Subcutaneous adipose tissue (tissue), 4 donors: ENCODE results near the gene HADHA. TPM values are rescaled to one million over a fixed set of nuclear protein-coding genes. Genes with fewer than 3 reads are reported as not detected.

Experiments used
- CTCF ChIP-seq: fragments of 450-650 bp; IDR thresholded peaks from one replicate; pipeline ENCODE4 v1.5.1; 2016; ENCODE audit warnings: low read depth, mild to moderate bottlenecking, control low read depth, antibody characterized with exemption, moderate library complexity
- total RNA-seq, 4 donors: library from RNA; depleted of rRNA; stranded (reverse); fragments of >200 nt; gene quantifications; one replicate each; pipeline ENCODE4 v1.1.0, GENCODE V29; 2016

The HADHA gene
- total RNA-seq, 4 donors from 2014 or later = 162 to 196 (median 189) TPM

DNA sequence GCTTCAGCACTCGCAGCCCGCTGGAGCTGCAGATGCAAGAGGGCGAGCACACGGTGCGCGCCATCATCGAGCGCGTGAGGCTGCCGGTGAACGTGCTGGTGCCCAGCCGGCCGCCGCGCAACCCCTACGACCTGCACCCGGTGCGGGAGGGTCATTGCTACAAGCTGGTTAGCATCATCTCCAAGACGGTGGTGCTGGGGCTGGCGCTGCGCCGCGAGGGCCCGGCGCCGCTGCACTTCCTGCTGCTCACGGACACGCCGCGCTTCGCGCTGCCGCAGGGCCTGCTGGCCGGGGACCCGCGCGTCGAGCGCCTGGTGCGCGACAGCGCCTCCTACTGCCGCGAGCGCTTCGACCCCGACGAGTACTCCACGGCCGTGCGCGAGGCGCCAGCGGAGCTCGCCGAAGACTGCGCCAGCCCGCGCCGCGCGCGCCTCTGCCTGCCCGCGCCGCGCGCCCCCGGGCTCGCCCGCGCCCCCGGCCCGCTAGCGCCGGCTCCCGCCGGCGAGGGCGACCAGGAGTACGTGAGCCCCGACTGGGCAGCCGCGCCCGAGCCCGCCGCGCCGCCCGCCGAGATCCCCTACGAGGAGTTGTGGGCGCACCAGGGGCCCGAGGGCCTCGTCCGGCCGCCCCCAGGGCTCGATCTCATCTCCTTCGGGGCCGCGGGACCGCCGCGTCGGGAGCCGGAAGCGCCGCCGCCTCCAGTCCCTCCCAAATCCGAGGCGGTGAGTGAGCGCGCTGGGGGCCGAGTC lies 59.7 kb downstream of the HADHA start:
- no peak for TF ChIP-seq CTCF

DNA sequence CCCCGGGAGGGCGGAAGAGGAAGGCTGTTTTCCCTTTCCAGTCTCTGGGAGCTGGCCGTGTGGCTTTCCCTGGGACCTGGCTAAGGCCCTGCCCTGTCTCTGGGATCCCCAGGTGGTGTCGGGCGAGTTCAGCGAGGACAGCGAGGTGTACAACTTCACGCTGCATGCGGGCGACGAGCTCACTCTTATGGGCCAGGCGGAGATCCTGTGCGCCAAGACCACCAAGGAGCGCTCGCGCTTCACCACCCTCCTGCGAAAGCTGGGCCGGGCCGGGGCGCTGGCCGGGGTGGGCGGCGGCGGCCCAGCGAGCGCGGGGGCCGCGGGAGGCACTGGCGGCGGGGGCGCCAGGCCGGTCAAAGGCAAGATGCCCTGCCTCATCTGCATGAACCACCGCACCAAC lies 60.3 kb downstream of the HADHA start:
- TF ChIP-seq CTCF = no peak

- TF ChIP-seq CTCF = no peak
Observed at GRCh38 chr2:26182887-26183630, 61.4 kb downstream of the HADHA start.

- TF ChIP-seq CTCF = no peak
Observed at GRCh38 chr2:26182441-26182840, 62.0 kb downstream of the HADHA start.

DNA sequence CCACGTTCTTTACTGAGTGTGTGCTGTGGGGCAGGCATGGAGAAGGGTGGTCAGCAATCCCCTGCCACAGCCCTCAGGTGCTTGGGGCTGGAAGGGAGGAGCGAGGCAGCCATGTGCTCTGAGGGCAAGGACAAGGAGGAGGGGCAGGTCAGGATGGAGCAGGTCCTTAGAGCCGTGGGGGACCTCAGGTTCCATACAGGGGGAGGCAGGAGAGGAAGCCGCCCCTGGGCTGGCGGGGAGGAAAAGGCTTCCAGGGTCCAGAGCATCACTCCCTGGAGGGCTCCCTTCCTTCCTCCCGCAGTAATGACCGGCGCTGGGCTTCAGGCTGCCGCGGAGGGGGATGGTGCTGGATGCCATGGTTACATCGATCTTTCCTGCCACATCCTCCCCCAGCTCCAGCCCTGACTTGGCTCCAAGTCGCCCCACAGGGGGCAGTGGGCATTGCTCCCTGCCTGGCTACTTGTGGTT lies 65.0 kb downstream of the HADHA start:
- no peak for TF ChIP-seq CTCF

DNA sequence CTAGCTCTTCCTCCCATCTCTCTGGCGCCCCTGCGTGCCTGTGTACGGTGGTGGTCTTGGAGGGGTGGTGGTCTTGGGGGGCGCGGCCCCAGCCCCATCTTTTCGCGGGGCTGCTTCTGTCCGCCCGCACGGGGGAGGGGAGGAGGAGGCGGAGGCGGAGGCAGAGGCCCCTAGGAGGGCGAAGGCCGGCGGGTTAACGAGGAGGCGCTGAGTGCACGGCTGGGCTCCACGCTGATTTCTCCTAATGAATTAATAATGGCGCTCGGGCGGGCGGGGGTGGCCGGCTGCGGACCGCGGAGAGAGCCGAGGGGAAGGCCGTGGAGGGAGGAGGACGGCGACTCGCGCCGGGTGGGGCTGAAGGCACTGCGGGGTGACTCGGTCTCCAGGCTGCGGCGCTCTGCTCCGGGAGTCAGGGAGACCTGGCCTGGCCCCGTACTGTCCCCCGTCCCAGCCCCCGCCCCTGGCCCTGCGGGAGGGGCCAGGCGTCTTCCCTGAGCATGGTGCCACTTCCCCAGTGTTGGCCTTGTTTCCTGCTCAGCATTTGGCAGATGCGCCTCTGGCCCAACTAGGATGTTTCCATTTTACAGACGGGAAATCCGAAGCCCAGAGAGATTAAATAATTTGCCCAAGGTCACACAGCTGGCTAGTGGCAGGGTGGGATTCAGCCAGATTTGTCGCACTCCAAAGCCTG lies 65.5 kb downstream of the HADHA start:
- TF ChIP-seq CTCF = no peak

GRCh38 chr2:26178246-26178645 lies 66.2 kb downstream of the HADHA start:
- TF ChIP-seq CTCF = no peak
